ENCODE measurements around the gene DUSP5.

DUSP5 gene

DNA sequence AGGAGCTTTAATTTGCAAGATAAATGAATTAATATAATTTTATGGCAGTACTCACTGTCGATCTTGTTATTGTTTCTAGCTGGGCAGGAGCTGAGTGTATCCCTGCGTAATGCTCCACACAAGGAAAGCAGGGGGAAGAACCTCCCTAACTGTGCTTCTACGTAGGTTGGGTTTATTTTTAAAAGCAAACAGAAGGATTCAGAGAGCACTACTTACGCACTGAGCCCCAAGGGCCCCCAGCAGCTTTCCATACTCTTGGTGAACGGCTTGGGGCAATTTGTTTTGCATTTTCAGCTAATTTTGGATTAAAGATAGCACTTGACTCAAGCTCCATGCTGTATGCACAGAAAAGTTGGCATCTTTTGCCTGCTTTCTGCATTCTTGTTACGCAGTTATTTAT lies 9.6 kb downstream of the DUSP5 start:
- Histone ChIP-seq H3K4me1 (ENCODE audit: control insufficient read depth, low read depth, low read length) (peaks cover 7% of the 10 kb centered on the region), H2BK120ac (ENCODE audit: low read depth, low read length) (no peak overlapping the region), H4K5ac (ENCODE audit: low read length) (no peak overlapping the region), H3K4ac (ENCODE audit: low read depth, low read length) (no peak overlapping the region), H3K27ac (ENCODE audit: low read depth, low read length) (no peak overlapping the region), H2BK15ac (replicated peaks; ENCODE audit: low read depth) (no peak overlapping the region), H3K79me1 (ENCODE audit: low read length) (peaks cover 68% of the 10 kb centered on the region), H3K4me2 (ENCODE audit: low read length) (no peak overlapping the region), H3K27me3 (ENCODE audit: insufficient read depth, low read length, poor library complexity) (no peaks in the 10 kb centered on the region), H3K79me2 (ENCODE audit: control insufficient read depth, insufficient read depth, low read length) (peaks cover 83% of the 10 kb centered on the region), H3K56ac (ENCODE audit: low read length) (no peak overlapping the region), H2BK5ac (ENCODE audit: low read length) (no peak overlapping the region), H2AK5ac (ENCODE audit: low read length) (no peak overlapping the region), H4K8ac (ENCODE audit: low read depth, low read length) (no peak overlapping the region), H3K36me3 (ENCODE audit: control insufficient read depth, insufficient read depth, low read length) (peaks cover 47% of the 10 kb centered on the region), H3K23ac (ENCODE audit: low read length) (no peak overlapping the region), H3K9ac (ENCODE audit: low read length) (no peak overlapping the region), H3K18ac (ENCODE audit: low read length) (no peak overlapping the region), H3K4me3 (ENCODE audit: low read length) (no peak overlapping the region)
- DNase-seq, result no peak
- WGBS (ENCODE audit: extremely low coverage, insufficient coverage, low lambda C conversion rate), result no CpG with 5 or more reads among the region's 6 CpGs

- no peak for DNase-seq
- H3K36me3 ChIP-seq (ENCODE audit: control insufficient read depth, insufficient read depth, low read length), result peaks cover 46% of the 10 kb centered on the region
- H3K4me2 ChIP-seq (ENCODE audit: low read length), result no peak overlapping the region
- no peak overlapping the region for H4K5ac ChIP-seq (ENCODE audit: low read length)
- no peak overlapping the region for H3K9ac ChIP-seq (ENCODE audit: low read length)
- H2BK15ac ChIP-seq (replicated peaks; ENCODE audit: low read depth), result no peak overlapping the region
- H3K56ac ChIP-seq (ENCODE audit: low read length), result peak overlapping the region; percentile 54
- H3K23ac ChIP-seq (ENCODE audit: low read length), result no peak overlapping the region
- no peaks in the 10 kb centered on the region for H3K27me3 ChIP-seq (ENCODE audit: insufficient read depth, low read length, poor library complexity)
- WGBS (ENCODE audit: extremely low coverage, insufficient coverage, low lambda C conversion rate), result no CpG with 5 or more reads among the region's 9 CpGs
- peaks cover 68% of the 10 kb centered on the region for H3K79me1 ChIP-seq (ENCODE audit: low read length)
- H3K27ac ChIP-seq (ENCODE audit: low read depth, low read length), result no peak overlapping the region
- peaks cover 4% of the 10 kb centered on the region for H3K4me1 ChIP-seq (ENCODE audit: control insufficient read depth, low read depth, low read length)
- H4K8ac ChIP-seq (ENCODE audit: low read depth, low read length), result no peak overlapping the region
- H2BK120ac ChIP-seq (ENCODE audit: low read depth, low read length), result no peak overlapping the region
- peaks cover 73% of the 10 kb centered on the region for H3K79me2 ChIP-seq (ENCODE audit: control insufficient read depth, insufficient read depth, low read length)
- no peak overlapping the region for H3K18ac ChIP-seq (ENCODE audit: low read length)
- H2BK5ac ChIP-seq (ENCODE audit: low read length), result no peak overlapping the region
- H2AK5ac ChIP-seq (ENCODE audit: low read length), result no peak overlapping the region
- H3K4me3 ChIP-seq (ENCODE audit: low read length), result no peak overlapping the region
- H3K4ac ChIP-seq (ENCODE audit: low read depth, low read length), result no peak overlapping the region
Measured at GRCh38 chr10:110508159-110508788, 10.6 kb downstream of the DUSP5 start.

DNA sequence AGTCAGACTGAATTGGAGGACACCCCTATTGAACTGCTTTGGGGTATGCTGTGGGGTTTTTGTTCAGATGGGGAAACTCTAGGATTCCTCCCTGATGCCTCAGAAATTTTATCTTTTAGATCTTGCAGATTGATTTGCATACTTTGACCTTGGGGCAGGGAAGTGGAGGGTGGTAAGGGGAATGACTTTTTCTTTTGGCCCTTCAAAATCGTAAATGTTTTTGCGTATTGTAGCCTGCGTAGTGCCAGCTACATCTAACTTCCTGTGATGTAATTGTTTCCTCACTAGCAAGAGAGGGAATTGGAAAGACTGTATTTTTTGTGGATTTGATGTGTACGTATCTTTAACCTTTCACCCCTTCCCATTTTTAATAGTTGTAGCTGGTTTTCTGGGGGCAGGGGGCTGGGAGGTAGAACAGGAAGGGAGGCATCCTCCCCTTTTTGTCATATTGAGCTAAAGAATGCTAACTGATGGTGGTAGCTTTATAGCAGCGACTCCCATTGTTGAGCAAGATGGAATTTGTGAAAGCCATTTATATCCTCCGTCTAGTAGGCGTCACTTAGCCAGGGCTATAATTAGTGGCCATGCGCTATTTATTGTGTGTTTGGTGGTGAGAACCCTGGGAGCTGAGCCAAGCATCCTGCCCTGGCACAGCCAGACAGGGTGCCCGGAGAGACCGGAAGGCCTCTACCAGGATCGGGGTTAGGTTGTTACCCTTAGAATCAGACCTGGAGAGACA lies 11.3 kb downstream of the DUSP5 start:
- Histone ChIP-seq H3K18ac (ENCODE audit: low read length) (no peak overlapping the region), H2BK120ac (ENCODE audit: low read depth, low read length) (no peak overlapping the region), H3K4me1 (ENCODE audit: control insufficient read depth, low read depth, low read length) (peaks cover 4% of the 10 kb centered on the region), H3K36me3 (ENCODE audit: control insufficient read depth, insufficient read depth, low read length) (peaks cover 43% of the 10 kb centered on the region), H3K79me1 (ENCODE audit: low read length) (peaks cover 65% of the 10 kb centered on the region), H3K4ac (ENCODE audit: low read depth, low read length) (no peak overlapping the region), H3K79me2 (ENCODE audit: control insufficient read depth, insufficient read depth, low read length) (peaks cover 66% of the 10 kb centered on the region), H2AK5ac (ENCODE audit: low read length) (no peak overlapping the region), H3K9ac (ENCODE audit: low read length) (no peak overlapping the region), H3K27me3 (ENCODE audit: insufficient read depth, low read length, poor library complexity) (no peaks in the 10 kb centered on the region), H2BK5ac (ENCODE audit: low read length) (no peak overlapping the region), H4K5ac (ENCODE audit: low read length) (no peak overlapping the region), H4K8ac (ENCODE audit: low read depth, low read length) (no peak overlapping the region), H3K4me3 (ENCODE audit: low read length) (no peak overlapping the region), H2BK15ac (replicated peaks; ENCODE audit: low read depth) (no peak overlapping the region), H3K4me2 (ENCODE audit: low read length) (no peak overlapping the region), H3K27ac (ENCODE audit: low read depth, low read length) (no peak overlapping the region), H3K23ac (ENCODE audit: low read length) (no peak overlapping the region), H3K56ac (ENCODE audit: low read length) (no peak overlapping the region)
- WGBS (ENCODE audit: extremely low coverage, insufficient coverage, low lambda C conversion rate), result no CpG with 5 or more reads among the region's 11 CpGs
- DNase-seq, result no peak

DNA sequence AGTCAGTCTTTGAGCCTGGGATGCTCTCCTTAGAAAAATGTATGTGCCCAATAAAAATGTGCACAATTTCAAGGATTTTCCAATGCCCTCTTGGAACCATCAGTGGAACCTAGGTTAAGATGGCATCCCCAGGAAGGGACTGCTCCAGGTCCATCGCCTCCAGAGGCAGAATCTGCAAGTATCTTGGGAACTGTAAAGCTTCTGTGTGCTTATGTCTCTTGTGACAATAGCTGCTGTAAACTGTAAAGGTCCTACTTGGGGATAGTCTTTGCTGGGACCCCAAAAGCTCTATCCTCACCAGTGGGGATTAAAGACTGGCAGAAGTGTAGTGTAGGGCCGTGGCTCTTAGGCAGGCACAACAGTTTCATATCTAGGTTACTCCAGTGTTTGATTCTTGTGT lies 11.9 kb downstream of the DUSP5 start:
- no peak overlapping the region for H3K27ac ChIP-seq (ENCODE audit: low read depth, low read length)
- H2BK120ac ChIP-seq (ENCODE audit: low read depth, low read length), result no peak overlapping the region
- no peaks in the 10 kb centered on the region for H3K27me3 ChIP-seq (ENCODE audit: insufficient read depth, low read length, poor library complexity)
- no peak overlapping the region for H3K18ac ChIP-seq (ENCODE audit: low read length)
- WGBS (ENCODE audit: extremely low coverage, insufficient coverage, low lambda C conversion rate), result no CpG with 5 or more reads among the region's 2 CpGs
- no peak overlapping the region for H3K23ac ChIP-seq (ENCODE audit: low read length)
- no peak overlapping the region for H2BK15ac ChIP-seq (replicated peaks; ENCODE audit: low read depth)
- H3K9ac ChIP-seq (ENCODE audit: low read length), result no peak overlapping the region
- no peak overlapping the region for H3K4ac ChIP-seq (ENCODE audit: low read depth, low read length)
- no peak overlapping the region for H2BK5ac ChIP-seq (ENCODE audit: low read length)
- H3K36me3 ChIP-seq (ENCODE audit: control insufficient read depth, insufficient read depth, low read length), result peaks cover 42% of the 10 kb centered on the region
- no peak overlapping the region for H3K4me3 ChIP-seq (ENCODE audit: low read length)
- H3K79me2 ChIP-seq (ENCODE audit: control insufficient read depth, insufficient read depth, low read length), result peaks cover 60% of the 10 kb centered on the region
- no peak overlapping the region for H4K8ac ChIP-seq (ENCODE audit: low read depth, low read length)
- no peak overlapping the region for H3K4me2 ChIP-seq (ENCODE audit: low read length)
- H3K56ac ChIP-seq (ENCODE audit: low read length), result no peak overlapping the region
- DNase-seq, result no peak
- H3K79me1 ChIP-seq (ENCODE audit: low read length), result peaks cover 63% of the 10 kb centered on the region
- H2AK5ac ChIP-seq (ENCODE audit: low read length), result no peak overlapping the region
- H3K4me1 ChIP-seq (ENCODE audit: control insufficient read depth, low read depth, low read length), result peaks cover 4% of the 10 kb centered on the region
- H4K5ac ChIP-seq (ENCODE audit: low read length), result no peak overlapping the region

GRCh38 chr10:110510086-110510485 lies 12.4 kb downstream of the DUSP5 start:
- H3K9ac ChIP-seq (ENCODE audit: low read length), result no peak overlapping the region

More at GRCh38 chr10:110510086-110510485, 12.4 kb downstream of the DUSP5 start:
- Histone ChIP-seq H3K27me3 (ENCODE audit: insufficient read depth, low read length, poor library complexity) (no peaks in the 10 kb centered on the region), H3K79me1 (ENCODE audit: low read length) (peaks cover 60% of the 10 kb centered on the region), H2AK5ac (ENCODE audit: low read length) (no peak overlapping the region), H3K23ac (ENCODE audit: low read length) (no peak overlapping the region), H3K27ac (ENCODE audit: low read depth, low read length) (no peak overlapping the region), H3K18ac (ENCODE audit: low read length) (no peak overlapping the region), H3K36me3 (ENCODE audit: control insufficient read depth, insufficient read depth, low read length) (peaks cover 41% of the 10 kb centered on the region), H2BK120ac (ENCODE audit: low read depth, low read length) (no peak overlapping the region), H2BK15ac (replicated peaks; ENCODE audit: low read depth) (no peak overlapping the region), H3K56ac (ENCODE audit: low read length) (no peak overlapping the region), H3K4me1 (ENCODE audit: control insufficient read depth, low read depth, low read length) (peaks cover 4% of the 10 kb centered on the region), H3K4me3 (ENCODE audit: low read length) (no peak overlapping the region), H3K79me2 (ENCODE audit: control insufficient read depth, insufficient read depth, low read length) (peaks cover 55% of the 10 kb centered on the region), H2BK5ac (ENCODE audit: low read length) (no peak overlapping the region), H4K8ac (ENCODE audit: low read depth, low read length) (no peak overlapping the region), H3K4ac (ENCODE audit: low read depth, low read length) (no peak overlapping the region), H4K5ac (ENCODE audit: low read length) (no peak overlapping the region), H3K4me2 (ENCODE audit: low read length) (no peak overlapping the region)
- DNase-seq, result no peak
- no CpG with 5 or more reads among the region's 9 CpGs for WGBS (ENCODE audit: extremely low coverage, insufficient coverage, low lambda C conversion rate)
